NCI-H1092 treated with DMSO at 0.1 percent for 48 hours (cell line): ENCODE results near the gene COL17A1.

Source experiments
- DNase-seq: peaks from one replicate; lab custom pipeline; 2025; lab: John Stamatoyannopoulos, UW

Gene COL17A1

DNA sequence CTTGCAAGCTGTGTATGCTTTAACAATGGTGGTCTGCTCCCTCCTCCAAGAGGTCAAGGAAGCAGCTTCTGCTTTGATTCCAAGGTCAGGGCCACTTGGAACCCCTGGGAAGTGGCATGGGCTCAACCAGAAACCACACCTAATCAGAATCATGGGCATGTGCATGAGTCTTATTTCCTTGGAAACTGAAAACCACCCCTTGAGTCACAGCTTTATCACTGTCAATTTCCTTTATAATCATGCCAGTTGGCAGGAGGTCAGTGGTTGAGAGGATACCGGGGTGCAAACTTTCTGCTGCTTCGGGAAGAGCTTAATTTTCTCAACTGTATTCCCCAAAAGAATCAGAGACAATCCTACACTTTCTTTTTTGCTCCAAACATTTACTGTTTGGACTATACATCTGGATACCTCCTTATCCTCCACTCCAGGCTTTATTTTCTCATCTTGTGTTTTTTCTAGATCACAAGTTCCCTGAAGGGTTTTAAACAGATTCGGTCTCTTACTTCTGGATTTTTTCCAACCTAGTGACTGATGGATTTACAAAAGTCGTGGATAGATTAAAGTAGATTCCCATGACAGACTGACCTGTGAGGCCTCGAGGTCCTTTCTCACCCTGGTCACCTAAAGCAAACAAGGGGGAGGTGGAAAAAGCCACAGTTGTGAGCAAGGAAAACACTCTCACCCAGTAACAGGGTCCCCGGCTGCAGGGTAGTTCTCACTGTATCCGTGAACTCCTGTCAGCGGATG, 36.0 kb downstream of the COL17A1 start:
- DNase-seq: no peak

DNA sequence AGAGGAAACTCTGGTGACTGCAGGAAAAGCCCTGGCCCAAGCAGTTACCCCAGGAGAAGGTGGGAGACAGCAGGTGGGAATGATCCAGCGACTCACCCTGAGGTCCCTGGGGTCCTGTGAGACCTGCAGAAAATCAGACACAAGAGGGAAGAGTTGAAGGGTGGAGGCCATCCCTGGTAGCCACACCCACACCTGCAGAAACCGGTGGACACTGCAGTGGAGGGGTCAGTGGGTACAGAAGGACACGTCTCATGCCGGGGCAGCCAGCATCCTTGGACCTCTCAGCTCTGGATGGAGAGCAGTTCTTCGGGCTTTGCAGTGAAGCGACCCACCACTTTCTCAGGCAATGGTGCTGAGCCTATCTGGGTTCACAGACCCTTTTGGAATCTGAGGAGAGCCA, 39.0 kb downstream of the COL17A1 start:
- no peak for DNase-seq

DNA sequence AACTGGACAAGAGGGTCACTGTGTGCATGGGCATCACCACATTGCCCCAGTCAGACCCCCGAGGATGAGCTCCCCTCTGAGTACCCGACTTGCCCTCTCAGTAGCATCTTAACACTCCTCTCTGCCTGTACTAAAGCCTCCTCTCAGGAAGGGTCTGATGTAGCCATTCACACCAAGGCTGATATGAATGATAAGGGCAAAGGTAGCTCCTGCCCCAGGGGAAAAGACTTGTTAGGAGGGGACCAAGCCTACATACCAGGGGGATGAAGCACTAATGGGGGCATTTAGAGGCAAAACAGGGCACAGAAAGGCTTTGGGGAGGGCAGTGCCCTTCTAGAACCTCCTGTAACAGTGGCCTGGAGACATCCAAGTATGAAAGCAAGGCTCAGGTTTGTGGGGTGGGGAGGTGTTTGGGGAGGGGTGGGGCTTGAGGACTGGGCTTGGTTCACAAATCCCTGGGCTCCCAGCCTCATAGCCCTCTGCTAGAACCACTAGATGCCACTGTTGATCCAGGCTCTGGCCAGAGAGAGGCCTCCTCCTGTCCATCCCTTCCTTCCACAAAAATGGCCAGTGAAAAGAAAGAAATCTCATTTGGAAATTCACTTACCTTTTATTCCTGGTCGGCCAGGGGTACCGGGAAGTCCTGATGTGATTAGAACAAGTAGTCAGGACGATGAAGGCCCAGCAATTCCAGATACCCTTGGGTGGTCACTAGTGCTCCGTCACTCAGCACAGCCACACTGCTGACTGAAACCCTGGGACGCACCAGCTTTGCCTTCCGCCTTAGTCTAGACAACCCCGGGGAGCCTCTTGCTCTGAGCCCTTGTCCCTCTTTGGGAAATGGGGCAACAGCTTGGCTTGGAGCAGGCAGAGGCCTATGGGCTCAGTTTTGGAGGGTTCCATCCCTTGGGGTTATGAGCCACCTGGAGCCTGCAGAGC, 40.3 kb downstream of the COL17A1 start:
- peak; percentile 34 for DNase-seq

- no peak for DNase-seq
Observed at GRCh38 chr10:104043854-104044253, 41.8 kb downstream of the COL17A1 start.

- DNase-seq: no peak
Observed at GRCh38 chr10:104043185-104043830, 42.4 kb downstream of the COL17A1 start.

GRCh38 chr10:104041891-104042535, 43.7 kb downstream of the COL17A1 start:
- no peak for DNase-seq

DNA sequence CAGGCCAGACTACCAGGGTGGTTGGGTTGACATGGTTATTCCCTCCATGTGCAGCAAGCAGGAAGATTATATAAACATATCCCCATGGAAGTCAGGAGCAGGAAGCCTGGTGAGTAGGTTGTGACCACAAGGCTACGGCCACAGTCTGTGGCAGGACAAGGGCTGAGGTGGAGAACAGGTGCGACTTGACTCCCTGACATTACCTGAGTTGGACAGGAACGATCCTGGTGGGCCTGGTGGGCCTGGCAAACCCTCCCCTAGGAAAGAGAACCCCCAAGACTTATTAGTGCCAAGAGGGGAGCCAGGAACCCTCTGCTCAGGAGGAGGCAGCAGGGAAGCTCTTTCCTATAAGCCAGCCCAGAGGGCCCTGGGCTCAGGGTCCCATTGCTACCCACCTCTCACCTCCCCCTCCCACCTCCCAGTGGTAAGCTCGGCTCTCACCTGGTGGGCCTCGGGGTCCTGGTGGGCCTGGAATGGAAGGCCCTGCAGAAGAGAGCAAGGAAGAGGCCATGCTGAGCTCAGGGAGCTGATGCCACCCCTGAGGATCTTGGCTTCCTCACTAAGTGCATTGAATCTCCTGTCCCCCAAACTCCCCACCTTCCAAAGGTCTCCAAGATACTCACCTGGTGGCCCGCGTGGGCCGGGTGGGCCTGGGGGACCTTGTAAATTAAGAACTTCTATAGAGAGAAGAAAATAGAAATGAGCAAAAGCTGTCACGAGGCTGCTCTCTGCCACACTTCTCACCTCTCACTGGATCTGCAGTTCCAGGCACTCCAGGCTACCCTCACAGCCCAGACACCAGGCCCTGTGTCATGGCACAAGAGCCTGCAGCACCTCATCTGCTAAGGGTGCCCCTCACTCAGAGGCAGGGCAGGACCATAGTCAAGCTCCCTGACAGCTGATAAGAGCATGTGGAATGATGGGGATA, 44.6 kb downstream of the COL17A1 start:
- no peak for DNase-seq

DNA sequence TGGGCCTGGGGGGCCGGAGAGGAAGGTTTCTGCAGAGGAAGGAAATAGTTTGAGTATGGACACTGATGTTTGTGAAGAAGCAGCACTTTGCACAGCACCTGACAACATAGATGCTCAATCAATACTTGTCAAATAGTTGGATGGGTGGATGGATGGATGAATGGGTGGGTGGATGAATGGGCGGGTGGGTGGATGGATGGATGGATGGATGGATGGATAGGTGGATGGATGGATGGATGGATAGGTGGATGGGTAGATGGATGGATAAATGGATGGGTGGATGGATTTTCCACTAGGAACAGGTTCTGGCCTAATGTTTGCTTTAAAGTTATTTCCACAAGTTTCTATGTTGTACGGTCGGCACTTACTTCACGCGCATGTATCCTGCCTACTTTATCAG, 45.3 kb downstream of the COL17A1 start:
- no peak for DNase-seq

DNA sequence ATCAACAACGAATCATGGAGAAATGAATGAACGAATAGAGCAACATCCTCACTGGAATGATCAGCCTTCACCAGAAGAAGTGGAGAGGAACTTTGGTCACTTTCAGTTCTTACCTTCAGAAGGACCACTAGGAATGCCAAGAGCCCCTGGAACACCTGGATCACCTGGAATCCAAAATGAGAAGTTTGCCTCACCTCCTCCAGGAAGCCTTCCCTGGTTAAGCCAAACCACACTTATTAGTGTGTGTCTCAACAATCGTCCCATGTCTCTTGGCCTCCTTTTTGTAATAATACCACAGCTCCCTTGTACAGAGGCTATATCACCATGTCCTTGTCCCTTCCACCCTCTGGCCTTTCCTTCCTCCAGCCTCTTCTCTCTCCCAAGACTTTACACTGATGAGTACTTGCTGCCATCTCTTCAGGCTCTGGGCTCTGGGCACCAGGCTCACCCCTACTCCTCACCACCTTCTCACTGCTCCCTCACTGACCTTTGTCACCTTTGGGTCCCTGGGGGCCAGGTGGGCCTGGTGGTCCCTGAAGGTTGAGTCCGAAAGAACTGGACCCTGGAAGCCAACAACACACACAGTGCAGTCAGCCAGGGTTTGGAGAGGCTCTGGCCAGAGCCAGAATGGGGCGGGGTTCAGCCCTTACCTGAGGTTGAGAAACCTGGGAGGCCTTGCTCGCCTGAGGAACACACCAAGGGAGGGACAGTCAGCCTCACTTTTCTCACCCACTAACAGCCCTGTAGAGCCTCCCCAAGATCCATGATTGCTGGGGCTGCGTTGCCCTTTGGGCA, 46.5 kb downstream of the COL17A1 start:
- no peak for DNase-seq

DNA sequence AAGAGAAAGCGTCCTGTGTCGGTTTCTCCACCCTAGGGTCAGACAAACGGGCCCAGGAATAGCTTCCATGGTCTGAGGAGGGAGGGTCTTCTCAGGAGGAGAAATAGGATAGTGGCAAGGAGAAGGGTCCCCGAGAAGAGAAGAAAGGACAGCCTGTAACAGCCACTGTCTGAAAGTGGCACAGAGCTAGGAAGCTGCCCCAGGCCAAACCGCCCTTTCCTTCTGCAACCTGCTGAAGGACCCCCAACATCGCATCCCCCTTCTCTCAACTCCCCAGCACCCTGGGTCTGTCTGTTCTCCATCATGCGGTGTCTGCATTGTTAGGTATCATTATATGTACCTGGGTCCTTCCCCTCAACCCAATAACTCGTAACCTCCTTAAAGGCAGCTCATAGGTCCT, 47.1 kb downstream of the COL17A1 start:
- DNase-seq: no peak

- DNase-seq: no peak
Observed at GRCh38 chr10:104037261-104037951, 48.3 kb downstream of the COL17A1 start.

DNA sequence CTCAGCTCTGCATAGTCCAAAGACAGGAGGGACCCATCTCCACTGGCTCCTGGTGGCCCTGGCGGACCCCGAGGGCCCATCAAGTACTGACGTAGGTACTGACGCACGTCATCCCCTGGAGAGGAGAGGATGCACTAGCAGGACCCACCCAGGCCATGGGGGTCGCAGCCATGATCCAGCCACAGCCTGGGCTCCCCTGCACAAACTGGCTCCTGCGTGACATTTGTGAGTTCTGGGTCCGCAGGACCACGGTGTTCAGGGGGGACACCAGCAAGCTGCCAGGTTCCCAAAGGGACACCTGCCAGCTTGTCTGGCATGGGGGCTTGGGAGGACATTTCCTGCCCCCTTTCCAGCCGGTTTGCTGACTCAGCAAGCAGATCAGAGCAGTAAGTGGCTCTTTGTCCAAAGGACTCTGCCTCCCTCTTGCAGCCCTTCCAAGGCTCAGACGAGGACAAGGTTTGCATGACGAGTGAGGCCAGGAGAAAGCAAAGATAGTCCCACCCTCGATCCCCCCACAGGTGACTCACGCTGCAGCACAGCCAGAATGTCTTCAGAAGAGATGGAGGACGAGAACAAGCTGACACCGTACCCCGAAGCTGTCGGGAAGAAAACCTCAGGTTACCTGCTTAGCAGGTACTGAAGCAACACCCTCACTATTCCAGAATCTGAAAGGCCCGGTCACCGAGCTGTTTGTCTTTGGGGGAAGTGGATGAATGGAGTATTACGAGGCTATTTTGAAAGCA, 49.0 kb downstream of the COL17A1 start:
- DNase-seq: no peak

DNA sequence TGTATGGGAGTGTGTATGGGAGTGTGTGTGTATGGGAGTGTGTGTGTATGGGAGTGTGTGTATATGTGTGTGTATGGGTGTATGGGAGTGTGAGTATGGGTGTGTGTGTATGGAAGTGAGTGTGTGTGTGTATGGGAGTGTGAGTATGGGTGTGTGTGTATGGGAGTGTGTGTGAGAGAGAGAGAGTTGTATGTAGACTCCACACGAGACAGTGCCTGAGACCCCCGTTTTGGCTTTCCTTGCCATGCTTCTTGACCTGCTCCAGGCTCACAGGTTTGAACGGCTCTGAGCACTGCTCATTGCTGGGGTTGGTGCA, 49.7 kb downstream of the COL17A1 start:
- DNase-seq: no peak

- no peak for DNase-seq
Observed at GRCh38 chr10:104035194-104036068, 50.2 kb downstream of the COL17A1 start.

DNA sequence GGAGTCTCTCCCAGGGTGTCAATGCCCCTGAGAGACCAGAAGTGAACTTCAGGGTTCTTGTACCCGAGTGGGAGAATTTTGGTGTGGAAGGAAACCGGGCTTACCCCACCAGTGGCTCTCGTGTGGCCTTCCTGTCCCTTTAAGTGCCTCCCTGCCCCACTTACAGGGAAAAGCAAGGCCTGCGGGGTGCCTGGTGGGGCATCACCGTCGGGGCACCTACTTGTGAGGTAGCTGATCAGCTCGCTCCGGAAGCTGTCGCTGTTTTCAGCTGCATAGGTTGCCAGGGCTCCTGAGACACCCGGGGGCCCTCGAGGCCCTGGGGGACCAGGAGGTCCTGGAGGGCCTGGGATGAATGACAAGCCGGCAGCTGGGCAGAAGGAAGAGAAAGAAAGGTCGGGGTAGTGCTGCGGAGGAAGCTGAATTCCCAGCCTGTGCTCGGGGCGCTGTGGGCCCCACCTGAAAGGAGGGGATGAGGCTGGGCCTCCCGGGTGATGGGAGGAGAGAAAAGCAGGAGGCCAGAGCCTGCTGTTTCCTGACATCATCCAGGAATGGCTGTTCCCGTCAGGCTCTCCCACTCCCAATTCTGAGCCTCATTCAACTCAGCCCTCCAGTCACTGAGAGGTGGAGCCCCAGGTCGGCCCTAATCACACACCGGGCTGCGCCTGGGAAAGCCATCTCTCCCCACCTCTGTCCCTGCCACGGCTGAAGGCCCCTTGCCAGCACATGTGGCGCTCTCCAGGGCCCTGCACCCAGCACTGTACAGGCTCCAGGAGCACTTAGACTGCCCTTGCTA, 51.1 kb downstream of the COL17A1 start:
- no peak for DNase-seq

- no peak for DNase-seq
Observed at GRCh38 chr10:104033966-104034365, 51.7 kb downstream of the COL17A1 start.

DNA sequence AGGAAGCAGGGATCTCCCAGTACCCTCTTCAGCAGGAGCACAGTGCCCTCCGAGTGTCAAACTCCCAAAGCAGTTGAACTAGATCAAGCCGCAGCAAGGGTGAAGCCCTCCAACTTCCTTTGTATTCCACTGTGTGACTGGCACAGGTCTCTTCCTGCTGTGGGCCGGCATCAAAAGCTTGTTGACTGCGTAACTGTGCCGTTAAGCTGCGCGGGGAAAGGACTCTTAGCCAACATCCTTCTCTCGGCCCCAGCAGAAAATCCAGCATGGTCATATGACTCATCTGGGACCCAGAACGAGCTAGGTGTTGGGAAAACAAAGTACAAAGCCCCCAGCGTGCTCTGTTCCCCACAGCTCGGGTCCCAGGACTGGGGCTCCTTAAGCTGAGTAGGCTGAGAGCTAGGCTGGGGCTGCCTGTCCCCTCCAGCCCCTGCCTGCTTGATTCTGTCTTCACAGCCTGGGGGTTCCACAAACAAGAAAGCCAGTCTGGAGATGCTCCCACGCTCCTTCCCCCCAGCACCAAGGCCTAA, 52.2 kb downstream of the COL17A1 start:
- DNase-seq: no peak
